CD14-positive monocyte (primary cell): Measurements from ENCODE around the gene ADPRS. TPM values are rescaled to one million over a fixed set of nuclear protein-coding genes. Genes with fewer than 3 reads are reported as not detected.

ENCODE experiments used
- DNase-seq, 3 donors: peaks; one replicate each; pipeline ENCODE4 v3.0.0-alpha.2; 2011 to 2022
- H2AFZ ChIP-seq: 2 replicates; pipeline ENCODE4 v1.6.0; 2012; ENCODE audit warnings: mild to moderate bottlenecking, low read depth, low read length, inconsistent platforms; ENCODE audit not compliant: insufficient read depth, poor library complexity, severe bottlenecking
- H3K27ac ChIP-seq, 2 donors: 1 replicate in 1 of 2; 2 replicates in 1 of 2; pipeline ENCODE4 v1.5.1; 2012 to 2013; ENCODE audit warnings: low read length in 2 of 2, control low read depth in 1 of 2, inconsistent platforms in 1 of 2, low read depth in 1 of 2, mild to moderate bottlenecking in 1 of 2
- H3K27me3 ChIP-seq, 2 donors: one replicate each; pipeline versions ENCODE4 v1.6.0 to v1.6.1; 2011 to 2013; ENCODE audit warnings: low read length in 2 of 2; ENCODE audit not compliant: control insufficient read depth in 2 of 2, insufficient read depth in 2 of 2
- H3K36me3 ChIP-seq, 2 donors: replicated peaks in 1 of 2; 1 replicate in 1 of 2; 2 replicates in 1 of 2; pipeline versions ENCODE4 v1.5.1 to v1.6.1; 2012 to 2013; ENCODE audit warnings: low read length in 2 of 2, control low read depth in 1 of 2, inconsistent platforms in 1 of 2, mild to moderate bottlenecking in 1 of 2; ENCODE audit not compliant: insufficient read depth in 2 of 2, control insufficient read depth in 1 of 2
- H3K4me1 ChIP-seq, 2 donors: 1 replicate in 1 of 2; 2 replicates in 1 of 2; pipeline versions ENCODE4 v1.5.1 to v1.6.1; 2012 to 2013; ENCODE audit warnings: low read length in 2 of 2, control low read depth in 1 of 2, inconsistent platforms in 1 of 2, mild to moderate bottlenecking in 1 of 2, moderate library complexity in 1 of 2; ENCODE audit not compliant: insufficient read depth in 2 of 2, control insufficient read depth in 1 of 2
- H3K4me2 ChIP-seq: replicated peaks from 2 replicates; pipeline ENCODE3; 2012; ENCODE audit warnings: low read length, moderate library complexity, mild to moderate bottlenecking; ENCODE audit not compliant: poor library complexity, severe bottlenecking; ENCODE audit errors: extremely low read depth
- H3K4me3 ChIP-seq, 3 experiments: fragments of 200-600 bp in 1 of 3; sonication (generic) in 1 of 3; replicated peaks in 1 of 3; 1 replicate in 2 of 3; 2 replicates in 1 of 3; pipeline ENCODE4 v1.5.1; 2011 to 2013; ENCODE audit warnings: low read length in 3 of 3, mild to moderate bottlenecking in 3 of 3, control low read depth in 2 of 3, low read depth in 2 of 3, inconsistent platforms in 1 of 3, moderate library complexity in 1 of 3
- H3K79me2 ChIP-seq: 2 replicates; pipeline ENCODE4 v1.6.0; 2012; ENCODE audit warnings: mild to moderate bottlenecking, control low read depth, inconsistent platforms, low read length, moderate library complexity; ENCODE audit not compliant: insufficient read depth
- H3K9ac ChIP-seq: 2 replicates; pipeline ENCODE4 v1.6.0; 2017; ENCODE audit warnings: low read length, mild to moderate bottlenecking; ENCODE audit not compliant: insufficient read depth, poor library complexity, severe bottlenecking
- H3K9me3 ChIP-seq, 2 donors: replicated peaks in 1 of 2; 1 replicate in 1 of 2; 2 replicates in 1 of 2; pipeline versions ENCODE4 v1.5.1 to v1.6.1; 2012 to 2013; ENCODE audit warnings: low read length in 2 of 2, control low read depth in 1 of 2; ENCODE audit not compliant: control insufficient read depth in 1 of 2, insufficient read depth in 1 of 2
- H4K20me1 ChIP-seq: 2 replicates; pipeline ENCODE4 v1.6.0; 2012; ENCODE audit warnings: mild to moderate bottlenecking, low read length, control low read depth, moderate library complexity; ENCODE audit not compliant: insufficient read depth
- H3K27ac Mint-ChIP-seq, 7 donors: one replicate each; pipeline ENCODE4 v1.8.0; 2020; ENCODE audit warnings: mild to moderate bottlenecking in 7 of 7, mixed read lengths in 7 of 7, moderate library complexity in 6 of 7, inconsistent platforms in 2 of 7
- H3K27me3 Mint-ChIP-seq, 3 donors: one replicate each; pipeline ENCODE4 v1.8.0; 2021 to 2022; ENCODE audit warnings: low read depth in 3 of 3, mild to moderate bottlenecking in 3 of 3, mixed read lengths in 3 of 3, moderate library complexity in 3 of 3, inconsistent platforms in 1 of 3
- H3K36me3 Mint-ChIP-seq, 2 donors: one replicate each; pipeline ENCODE4 v1.8.0; 2020; ENCODE audit warnings: mixed read lengths in 2 of 2, inconsistent platforms in 1 of 2, mild to moderate bottlenecking in 1 of 2
- H3K4me1 Mint-ChIP-seq: one replicate; pipeline ENCODE4 v1.8.0; 2020; ENCODE audit warnings: mild to moderate bottlenecking, mixed read lengths
- H3K4me3 Mint-ChIP-seq, 2 donors: one replicate each; pipeline ENCODE4 v1.8.0; 2020; ENCODE audit warnings: mild to moderate bottlenecking in 2 of 2, mixed read lengths in 2 of 2, moderate library complexity in 1 of 2
- H3K9me3 Mint-ChIP-seq, 7 donors: one replicate each; pipeline ENCODE4 v1.8.0; 2020 to 2022; ENCODE audit warnings: mixed read lengths in 7 of 7, mild to moderate bottlenecking in 6 of 7, moderate library complexity in 6 of 7, inconsistent platforms in 2 of 7
- WGBS: methylation state at CpG from one replicate; pipeline ENCODE4 v1.1.5; 2013; ENCODE audit warnings: missing lambda C conversion rate; ENCODE audit not compliant: insufficient coverage; 5-methylcytosine and 5-hydroxymethylcytosine counted together
- intact Hi-C, 2 donors: fragments of 100-400 bp; cut with micrococcal nuclease; formaldehyde crosslinking; loops; one replicate each; pipeline versions ENCODE4 v1.15.0 to v1.15.1; 2023
- polyA plus RNA-seq, 3 donors: library from polyadenylated mRNA; depleted of rRNA in 1 of 3; unstranded in 2 of 3; stranded (reverse) in 1 of 3; fragments of 300-500 nt in 2 of 3; fragments of >200 nt in 1 of 3; fragmentation: Illumina TruSeq in 2 of 3; gene quantifications; 1 replicate in 2 of 3; 2 replicates in 1 of 3; pipeline ENCODE4 v1.2.3, GENCODE V29; 2012 to 2021
- TF ChIP-seq, protein P1 (sequence below): fragments of 200-600 bp; IDR thresholded peaks from one replicate; pipeline ENCODE4 v1.8.0; 2022; ENCODE audit warnings: antibody characterized with exemption, mild to moderate bottlenecking

The ADPRS gene
- polyA plus RNA-seq, 3 donors: 13.4 to 30.6 (median 21.9) TPM

DNA sequence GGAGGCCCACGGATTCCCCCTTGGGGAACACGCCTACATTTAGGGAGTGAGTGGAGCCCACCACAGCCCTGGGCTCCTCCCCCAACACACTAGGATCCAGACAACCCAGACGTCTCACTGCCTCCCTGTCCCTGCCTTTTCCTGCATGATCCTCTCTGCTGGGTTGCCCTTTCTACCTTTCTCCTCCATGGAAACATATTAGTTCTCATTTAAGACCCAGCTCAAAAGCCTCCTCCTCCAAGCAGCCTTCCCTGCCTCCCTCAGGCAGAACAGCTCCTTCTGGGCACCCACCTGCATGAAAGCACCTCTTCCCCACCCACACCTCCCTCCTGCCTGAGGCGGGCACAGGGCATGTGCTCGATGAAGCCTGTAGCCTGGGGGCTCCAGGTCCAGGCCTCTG, 25.7 kb downstream of the ADPRS start:
- Mint-ChIP-seq H3K4me3 (no peak overlapping the region), H3K27me3 (peaks cover 1 to 3% (median 2%) of the 10 kb centered on the region in 3 donors), H3K9me3 (peaks cover 0 to 2% (median 0%) of the 10 kb centered on the region in 7 donors), H3K36me3 (peaks cover 33 to 35% of the 10 kb centered on the region in 2 donors), H3K27ac (no peak overlapping the region), H3K4me1 (peaks cover 31% of the 10 kb centered on the region)
- TF ChIP-seq, protein P1, sequence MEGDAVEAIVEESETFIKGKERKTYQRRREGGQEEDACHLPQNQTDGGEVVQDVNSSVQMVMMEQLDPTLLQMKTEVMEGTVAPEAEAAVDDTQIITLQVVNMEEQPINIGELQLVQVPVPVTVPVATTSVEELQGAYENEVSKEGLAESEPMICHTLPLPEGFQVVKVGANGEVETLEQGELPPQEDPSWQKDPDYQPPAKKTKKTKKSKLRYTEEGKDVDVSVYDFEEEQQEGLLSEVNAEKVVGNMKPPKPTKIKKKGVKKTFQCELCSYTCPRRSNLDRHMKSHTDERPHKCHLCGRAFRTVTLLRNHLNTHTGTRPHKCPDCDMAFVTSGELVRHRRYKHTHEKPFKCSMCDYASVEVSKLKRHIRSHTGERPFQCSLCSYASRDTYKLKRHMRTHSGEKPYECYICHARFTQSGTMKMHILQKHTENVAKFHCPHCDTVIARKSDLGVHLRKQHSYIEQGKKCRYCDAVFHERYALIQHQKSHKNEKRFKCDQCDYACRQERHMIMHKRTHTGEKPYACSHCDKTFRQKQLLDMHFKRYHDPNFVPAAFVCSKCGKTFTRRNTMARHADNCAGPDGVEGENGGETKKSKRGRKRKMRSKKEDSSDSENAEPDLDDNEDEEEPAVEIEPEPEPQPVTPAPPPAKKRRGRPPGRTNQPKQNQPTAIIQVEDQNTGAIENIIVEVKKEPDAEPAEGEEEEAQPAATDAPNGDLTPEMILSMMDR: no peak
- Histone ChIP-seq H3K27ac (no peak overlapping the region), H3K4me1 (peaks cover 20 to 37% of the 10 kb centered on the region in 2 donors), H3K9me3 (no peaks in the 10 kb centered on the region), H4K20me1 (no peaks in the 10 kb centered on the region), H3K79me2 (no peaks in the 10 kb centered on the region), H3K4me3 (no peak overlapping the region), H3K36me3 (peaks cover 2 to 15% of the 10 kb centered on the region in 2 donors), H3K9ac (no peak overlapping the region), H3K27me3 (no peaks in the 10 kb centered on the region), H3K4me2 (no peak overlapping the region), H2AFZ (no peak overlapping the region)
- DNase-seq: no peak
- 70% methylated on average over 5 of the region's 5 CpGs for WGBS
- intact Hi-C loops: no loop called here

DNA sequence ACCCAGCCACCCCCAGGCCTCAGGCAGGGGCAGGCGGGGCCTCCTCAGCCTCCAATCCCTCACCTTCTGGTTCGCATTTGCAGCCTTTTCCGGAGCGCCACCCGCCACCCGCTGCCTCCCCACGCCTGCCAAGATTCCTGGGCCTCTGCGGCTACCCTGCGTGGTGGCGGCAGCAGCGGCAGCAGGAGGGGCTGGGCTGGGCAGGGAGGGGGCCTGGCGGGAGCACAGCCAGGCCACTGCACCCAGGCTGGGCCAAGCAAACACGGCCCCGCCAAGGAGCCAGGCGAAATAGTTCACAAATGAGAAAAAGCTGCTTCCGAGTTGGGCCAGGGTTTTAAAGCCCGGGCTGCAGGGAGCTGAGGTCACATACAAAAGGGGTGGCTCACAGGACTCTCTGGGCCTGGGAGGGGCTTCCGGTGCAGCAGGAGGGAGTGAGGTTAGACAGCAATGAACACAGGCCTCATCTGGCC, 26.5 kb downstream of the ADPRS start:
- H3K9ac ChIP-seq: no peak overlapping the region
- peaks cover 31 to 32% of the 10 kb centered on the region in 2 donors for H3K36me3 Mint-ChIP-seq
- H3K4me2 ChIP-seq: no peak overlapping the region
- peak overlapping the region in 1 of 2 donors; percentile 14 for H3K27ac ChIP-seq
- H3K4me3 ChIP-seq: no peak overlapping the region
- DNase-seq: no peak
- H3K27me3 ChIP-seq: no peaks in the 10 kb centered on the region
- H3K79me2 ChIP-seq: no peaks in the 10 kb centered on the region
- peaks cover 0 to 3% (median 2%) of the 10 kb centered on the region in 3 donors for H3K27me3 Mint-ChIP-seq
- TF ChIP-seq, protein P1: no peak
- peaks cover 0 to 2% (median 0%) of the 10 kb centered on the region in 7 donors for H3K9me3 Mint-ChIP-seq
- H3K4me3 Mint-ChIP-seq: no peak overlapping the region
- peak overlapping the region in 4 of 7 donors; percentile 24 to 78 (median 58) for H3K27ac Mint-ChIP-seq
- H3K9me3 ChIP-seq: no peaks in the 10 kb centered on the region
- 78% methylated on average over 14 of the region's 18 CpGs for WGBS
- H4K20me1 ChIP-seq: no peaks in the 10 kb centered on the region
- intact Hi-C loops: no loop called here
- H3K4me1 Mint-ChIP-seq: peaks cover 39% of the 10 kb centered on the region
- peaks cover 28 to 46% of the 10 kb centered on the region in 2 donors for H3K4me1 ChIP-seq
- H3K36me3 ChIP-seq: peaks cover 2 to 15% of the 10 kb centered on the region in 2 donors
- H2AFZ ChIP-seq: no peak overlapping the region
